ENCODE data around the gene ZNF141.

ZNF141 gene

DNA sequence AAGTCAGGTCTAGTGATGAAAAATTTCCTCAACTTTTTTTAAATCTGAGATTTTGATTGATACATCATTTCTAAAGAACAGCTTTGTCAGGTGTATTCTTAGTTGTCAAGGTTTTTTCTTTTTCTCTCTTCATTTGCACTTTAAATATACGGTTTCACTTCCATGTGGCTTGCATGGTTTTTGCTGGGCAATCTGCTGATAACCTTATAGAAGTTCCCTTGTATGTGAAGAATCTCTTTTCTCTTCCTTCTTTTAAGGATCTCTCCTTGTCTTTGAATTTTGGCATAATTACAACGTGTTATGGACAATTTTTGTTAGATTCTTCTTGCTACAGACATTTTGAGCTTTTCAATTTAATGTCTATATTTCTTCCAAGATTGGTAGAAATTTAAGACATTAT is 85.0 kb downstream of the ZNF141 start:
- H3K27ac ChIP-seq (ENCODE audit: low read length): no peak overlapping the region
- no peaks in the 10 kb centered on the region for H3K9me3 ChIP-seq (replicated peaks; ENCODE audit: insufficient read depth, low read length)
- H3K9ac ChIP-seq (ENCODE audit: low read length): no peak overlapping the region
- H4K20me1 ChIP-seq (ENCODE audit: insufficient read depth, low read length): no peaks in the 10 kb centered on the region
- no peak overlapping the region for H3K4me3 ChIP-seq (ENCODE audit: low read length)
- no peaks in the 10 kb centered on the region for H3K4me1 ChIP-seq (ENCODE audit: low read length)
- H3K36me3 ChIP-seq (replicated peaks; ENCODE audit: insufficient read depth, low read length): no peaks in the 10 kb centered on the region
- no peak overlapping the region for H2AFZ ChIP-seq (ENCODE audit: low read length)
- H3F3A ChIP-seq (ENCODE audit: insufficient read depth, low read length): no peaks in the 10 kb centered on the region
- TF ChIP-seq CTCF (IDR thresholded peaks at IDR 0.05; ENCODE audit: low read length) (no peak), EZH2phosphoT487 (IDR thresholded peaks at IDR 0.05; ENCODE audit: low read length) (no peak), EZH2 (optimal IDR thresholded peaks at IDR 0.05; ENCODE audit: low read depth, low read length) (no peak)
- H3K79me2 ChIP-seq (ENCODE audit: low read length): no peaks in the 10 kb centered on the region
- H3K4me2 ChIP-seq (ENCODE audit: low read depth, low read length): no peak overlapping the region
- H3K27me3 ChIP-seq (replicated peaks; ENCODE audit: insufficient read depth, low read length): no peaks in the 10 kb centered on the region
- H3K9me2 ChIP-seq (replicated peaks; ENCODE audit: insufficient read depth, low read length): no peaks in the 10 kb centered on the region
- DNase-seq: no peak
